GM19193 (cell line): Measurements from ENCODE around the gene SGO2.

Experiments used
- POLR2A ChIP-seq: IDR thresholded peaks from 4 replicates; pipeline ENCODE4 v1.6.1; 2011; ENCODE audit not compliant: insufficient read depth, insufficient read length; ENCODE audit errors: extremely low read depth

Gene SGO2

DNA sequence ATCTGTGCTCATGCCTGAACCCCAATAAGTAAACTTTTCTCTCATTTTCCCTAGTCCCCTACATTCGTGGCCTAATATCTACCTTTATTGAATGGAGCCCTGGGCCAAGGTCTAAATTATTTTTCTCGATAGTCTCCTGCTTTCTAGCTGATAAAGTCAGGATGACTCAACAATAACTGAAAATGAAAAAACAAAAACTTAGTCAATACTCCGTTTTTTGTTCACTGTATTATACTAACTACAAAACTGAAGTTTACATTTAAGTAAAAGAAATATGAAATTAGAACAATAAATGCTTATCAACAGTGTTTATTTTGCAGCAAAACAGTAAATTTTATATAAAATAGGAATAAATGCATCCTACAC lies 92.0 kb downstream of the SGO2 start:
- TF ChIP-seq POLR2A: no peak

DNA sequence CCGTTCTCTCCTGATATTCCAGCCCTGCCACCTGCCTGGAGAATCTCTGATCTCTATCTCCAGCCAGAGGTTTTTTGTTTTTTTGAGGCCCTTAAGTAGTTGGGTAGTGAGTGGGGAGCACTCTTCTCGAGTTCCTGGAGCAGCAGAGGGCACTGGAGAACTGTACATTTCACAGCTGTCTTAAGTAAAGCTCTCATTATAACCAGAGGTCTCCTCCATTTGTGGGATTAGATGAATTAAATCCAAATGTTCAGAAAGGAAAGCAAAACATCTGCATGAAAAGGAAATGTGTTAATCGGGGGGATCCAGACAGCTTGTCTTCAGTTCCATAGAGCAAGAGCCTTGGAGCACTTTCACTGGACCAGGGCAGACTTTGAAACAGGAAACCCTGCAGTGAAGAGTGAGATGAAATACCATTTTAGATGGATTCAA lies 92.6 kb downstream of the SGO2 start:
- TF ChIP-seq POLR2A: no peak

DNA sequence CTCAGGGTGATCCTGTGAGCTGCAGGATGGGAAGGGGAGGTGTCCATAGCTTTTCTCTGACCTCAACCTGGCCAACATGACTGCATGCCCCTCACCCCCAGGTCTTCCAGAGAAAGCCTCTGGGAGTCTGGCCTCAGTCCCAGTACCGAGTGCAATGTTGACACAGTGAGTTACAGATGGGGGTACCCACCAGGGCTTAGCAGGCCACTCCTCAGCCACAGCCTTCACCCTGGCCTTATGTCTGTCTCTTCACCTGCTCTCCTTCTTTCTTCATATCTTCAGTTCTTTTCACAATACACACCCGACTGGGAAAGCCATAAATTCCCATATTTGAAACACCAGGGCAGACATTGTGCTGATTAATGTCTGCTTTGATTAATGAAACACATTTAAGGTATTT lies 93.3 kb downstream of the SGO2 start:
- TF ChIP-seq POLR2A: no peak

DNA sequence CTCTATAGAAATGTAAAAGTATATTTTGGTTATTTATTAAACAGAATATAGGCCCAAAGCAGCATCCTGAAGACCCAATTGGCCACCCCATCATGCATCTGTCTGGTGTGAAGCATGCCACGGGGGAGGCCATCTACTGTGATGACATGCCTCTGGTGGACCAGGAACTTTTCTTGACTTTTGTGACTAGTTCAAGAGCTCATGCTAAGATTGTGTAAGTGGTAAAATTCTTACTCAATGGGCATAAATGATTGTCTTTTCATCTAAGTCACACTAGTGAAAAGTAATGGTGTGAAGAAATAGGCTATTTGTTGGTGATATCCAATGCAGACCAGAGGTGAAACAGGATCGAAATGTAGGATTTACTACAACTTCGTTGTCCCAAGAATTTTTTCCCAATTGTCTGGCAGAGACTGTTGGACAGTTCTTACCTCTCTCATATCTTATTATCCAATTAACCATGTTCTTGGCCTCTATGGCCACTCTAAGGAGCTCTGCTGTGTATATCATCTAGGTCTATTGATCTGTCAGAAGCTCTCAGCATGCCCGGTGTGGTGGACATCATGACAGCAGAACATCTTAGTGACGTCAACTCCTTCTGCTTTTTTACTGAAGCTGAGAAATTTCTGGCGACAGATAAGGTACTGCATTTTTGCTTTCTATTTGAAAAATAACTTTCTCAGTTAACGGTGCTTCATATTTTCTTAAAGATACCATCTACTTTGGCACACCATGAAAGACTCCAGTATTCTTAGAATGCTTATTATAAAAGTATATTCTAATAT lies 94.8 kb downstream of the SGO2 start:
- TF ChIP-seq POLR2A: no peak

DNA sequence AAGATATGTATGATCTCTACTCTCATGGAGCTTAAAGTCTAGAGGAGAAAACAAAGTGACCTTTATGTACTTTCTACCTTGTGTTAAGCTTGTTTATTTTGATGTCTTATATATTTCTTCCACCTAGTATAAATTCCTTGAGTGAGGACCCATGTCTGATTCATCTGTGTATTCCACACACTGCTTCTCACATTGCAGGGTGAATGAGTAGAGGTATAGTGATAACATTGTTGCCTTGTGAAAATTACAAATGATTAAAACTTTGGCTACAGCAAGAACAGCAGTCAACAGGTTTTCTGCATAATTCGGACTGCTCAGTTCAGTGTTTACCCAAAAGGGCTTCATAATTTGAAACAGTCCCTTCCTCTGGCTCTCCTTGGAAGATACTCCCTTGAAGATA lies 96.1 kb downstream of the SGO2 start:
- no peak for TF ChIP-seq POLR2A

DNA sequence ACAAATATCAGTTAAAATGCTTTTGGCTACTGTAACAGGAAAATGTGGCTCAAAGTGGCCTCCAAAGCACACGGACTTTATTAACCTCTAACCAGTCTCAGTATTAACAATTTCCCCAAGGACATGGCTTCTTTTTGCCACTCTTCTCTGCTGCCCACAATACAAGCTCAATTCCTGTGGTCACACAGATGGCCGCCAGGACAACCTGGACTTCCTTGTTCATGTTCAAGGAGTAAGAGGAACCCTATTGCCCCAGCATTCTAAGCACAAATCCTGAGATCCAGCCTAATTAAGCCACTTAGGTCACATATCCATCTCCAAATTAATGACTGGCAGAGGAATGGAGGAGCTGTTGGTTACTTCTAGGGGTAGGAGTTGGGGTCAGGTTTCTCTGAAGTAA lies 98.0 kb downstream of the SGO2 start:
- TF ChIP-seq POLR2A: no peak

DNA sequence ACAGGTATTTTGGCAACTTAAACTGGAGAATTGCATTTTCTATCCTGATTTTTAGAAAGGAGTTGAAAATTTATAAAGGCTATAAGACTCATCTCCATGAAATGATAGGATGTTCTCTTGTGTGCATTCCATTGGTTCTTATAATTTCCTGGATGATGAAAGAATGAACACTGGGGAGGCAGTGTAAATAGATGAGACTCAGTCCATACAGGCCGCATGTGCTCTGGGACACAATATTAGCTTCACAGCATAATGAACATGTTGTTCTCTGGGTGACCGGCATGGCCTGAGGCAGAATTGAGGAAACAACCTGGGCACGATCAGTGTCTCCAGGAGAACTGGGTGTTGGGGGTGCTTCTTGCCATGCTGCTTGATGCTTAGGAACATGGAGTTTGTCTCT lies 98.7 kb downstream of the SGO2 start:
- no peak for TF ChIP-seq POLR2A

DNA sequence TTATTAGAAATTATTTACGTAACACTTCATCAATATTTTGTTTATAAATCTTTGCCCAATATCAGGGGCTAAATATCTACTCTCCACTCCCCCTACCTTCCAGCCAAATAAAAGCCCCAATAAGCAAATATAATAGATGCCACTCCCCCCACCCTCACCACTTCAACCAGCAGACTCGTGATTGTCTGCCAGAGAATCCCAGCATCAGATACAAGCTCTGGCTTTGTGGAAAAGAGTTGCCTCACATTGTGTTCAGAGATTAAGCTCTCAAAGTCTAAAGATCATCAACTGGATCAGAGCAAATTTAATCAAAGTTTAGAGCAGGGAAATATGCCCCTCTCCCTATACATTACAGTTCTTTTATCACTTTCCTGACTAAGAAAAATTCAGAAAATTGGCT lies 99.3 kb downstream of the SGO2 start:
- TF ChIP-seq POLR2A: no peak

DNA sequence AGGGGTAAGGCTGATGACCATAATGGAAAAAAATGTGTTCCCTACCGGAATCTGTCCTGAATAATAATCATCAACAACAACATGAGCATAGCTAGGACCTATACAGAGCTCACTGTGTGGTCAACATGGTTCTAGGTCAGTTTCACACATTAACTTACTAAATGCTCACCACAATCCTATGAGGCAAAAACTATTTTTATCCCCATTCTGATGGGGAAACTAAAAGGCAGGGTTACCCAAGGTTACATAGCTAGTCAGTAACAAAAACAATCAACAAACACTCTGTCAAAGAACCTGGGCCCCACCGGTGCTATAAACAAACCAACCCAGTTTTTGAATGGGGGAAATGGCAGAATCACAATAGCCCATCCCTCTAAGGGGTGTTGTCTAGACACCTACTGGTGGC lies 100.0 kb downstream of the SGO2 start:
- no peak for TF ChIP-seq POLR2A

DNA sequence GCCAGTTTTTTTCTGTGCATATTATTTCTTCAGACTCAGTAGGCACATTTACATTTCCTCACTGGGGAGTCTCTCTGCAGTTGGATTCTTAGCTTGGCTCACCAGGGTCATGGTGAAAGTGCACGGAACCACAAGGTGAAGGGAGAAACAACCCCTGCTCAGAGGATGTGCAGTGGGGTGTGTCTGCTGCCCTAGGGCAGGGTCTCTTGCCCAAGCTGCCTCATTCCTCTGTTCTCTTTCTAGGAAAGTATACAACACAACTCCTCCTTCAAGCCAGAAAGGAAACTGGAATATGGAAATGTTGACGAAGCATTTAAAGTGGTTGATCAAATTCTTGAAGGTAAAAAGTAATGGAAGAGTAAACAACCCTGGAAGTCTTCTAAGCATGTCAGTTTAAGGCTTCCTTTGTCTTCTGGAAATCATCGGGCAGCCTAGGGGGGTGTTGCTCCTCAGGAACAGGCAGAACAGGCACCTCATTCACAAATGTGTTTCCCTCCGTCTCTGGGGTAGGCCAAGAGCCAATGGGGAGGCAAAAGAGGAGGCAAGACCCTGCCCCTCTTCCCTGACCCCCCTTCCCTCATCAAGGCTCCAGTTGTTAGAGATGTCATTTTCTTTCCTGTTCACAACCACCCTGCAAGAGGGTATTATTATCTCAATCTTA lies 101.2 kb downstream of the SGO2 start:
- TF ChIP-seq POLR2A: no peak

DNA sequence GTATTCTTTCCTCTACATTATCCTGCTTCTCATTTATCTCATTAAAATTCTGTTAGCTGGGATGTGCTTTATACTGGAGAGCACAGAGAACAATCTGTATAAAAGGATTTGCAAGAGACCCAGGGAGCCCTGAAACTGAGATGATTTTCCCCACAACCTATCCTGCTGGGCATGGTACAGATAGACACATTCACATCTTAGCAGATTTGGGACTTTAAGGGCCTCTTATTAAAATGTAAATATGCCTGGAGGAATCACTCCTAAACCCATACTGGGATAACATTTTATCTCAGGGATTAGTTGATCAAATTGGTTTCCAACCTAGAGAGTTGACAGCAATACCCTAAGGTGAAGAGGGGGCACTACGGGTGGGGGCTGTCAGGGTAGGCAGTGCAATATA lies 105.3 kb downstream of the SGO2 start:
- TF ChIP-seq POLR2A: no peak
